Activated T-cell treated with anti-CD3 and anti-CD28 coated beads, Interleukin-2, amount 50 U/mL, for 24 hours (primary cell): ENCODE measurements around the gene RBM15B.
"Not testable (repeated sequence)": the region's sequence is repeated elsewhere in the genome, so short reads cannot be mapped to it uniquely, and the experiment has no call there.

ENCODE experiments used
- DNase-seq: peaks from one replicate; pipeline ENCODE4 v3.0.0-alpha.2; 2020
- H3K27ac Mint-ChIP-seq: 2 replicates; pipeline ENCODE4 v1.8.0; 2020; ENCODE audit warnings: mild to moderate bottlenecking, mixed read lengths
- H3K27me3 Mint-ChIP-seq: 2 replicates; pipeline ENCODE4 v1.8.0; 2020; ENCODE audit warnings: mixed read lengths
- H3K36me3 Mint-ChIP-seq: 2 replicates; pipeline ENCODE4 v1.8.0; 2020; ENCODE audit warnings: low read depth, mixed read lengths
- H3K4me1 Mint-ChIP-seq: 2 replicates; pipeline ENCODE4 v1.8.0; 2020; ENCODE audit warnings: low read depth, mixed read lengths
- H3K4me3 Mint-ChIP-seq: 2 replicates; pipeline ENCODE4 v1.8.0; 2020; ENCODE audit warnings: mild to moderate bottlenecking, moderate library complexity, mixed read lengths
- H3K9me3 Mint-ChIP-seq: 2 replicates; pipeline ENCODE4 v1.8.0; 2020; ENCODE audit warnings: mixed read lengths

Gene RBM15B

GRCh38 chr3:51368276-51368675 is 22.8 kb upstream of the RBM15B start:
- DNase-seq: peak; percentile 15
- H3K4me3 Mint-ChIP-seq, H3K36me3 Mint-ChIP-seq, H3K9me3 Mint-ChIP-seq, H3K27ac Mint-ChIP-seq, H3K4me1 Mint-ChIP-seq, H3K27me3 Mint-ChIP-seq: not testable (repeated sequence)

DNA sequence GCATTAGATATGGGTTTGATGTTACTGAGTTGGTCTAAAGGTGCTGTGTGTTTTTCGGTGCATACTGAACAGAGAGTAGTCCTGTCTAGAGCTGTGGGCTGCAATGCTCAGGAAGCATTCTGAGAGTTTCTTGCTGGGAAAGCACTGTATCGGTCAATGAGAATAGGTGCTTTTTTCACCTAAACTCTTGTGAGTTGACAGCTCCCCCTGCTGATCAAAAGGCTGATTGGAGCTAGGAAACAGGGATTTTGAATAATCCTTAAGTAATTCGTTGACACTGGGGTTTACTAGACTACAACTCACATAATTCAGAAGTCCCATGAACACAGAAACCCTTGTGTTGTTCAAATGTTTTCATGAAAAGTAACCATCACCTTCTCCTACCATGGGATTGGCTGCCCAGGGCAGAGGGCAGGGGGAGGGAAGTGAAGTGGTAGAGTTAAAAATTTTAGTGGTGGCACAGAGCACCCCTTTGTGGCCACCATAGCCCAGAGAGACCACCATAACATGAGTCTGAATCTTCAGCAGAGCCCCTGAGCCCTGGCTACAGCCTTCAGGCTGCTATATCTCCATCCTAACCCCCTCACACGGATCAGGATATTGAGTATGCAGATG is 19.0 kb upstream of the RBM15B start:
- H3K27me3 Mint-ChIP-seq: no peaks in the 10 kb centered on the region
- no peaks in the 10 kb centered on the region for H3K36me3 Mint-ChIP-seq
- peak; percentile 37 for DNase-seq
- no peaks in the 10 kb centered on the region for H3K4me1 Mint-ChIP-seq
- no peaks in the 10 kb centered on the region for H3K9me3 Mint-ChIP-seq
- no peak overlapping the region for H3K27ac Mint-ChIP-seq
- no peak overlapping the region for H3K4me3 Mint-ChIP-seq

DNA sequence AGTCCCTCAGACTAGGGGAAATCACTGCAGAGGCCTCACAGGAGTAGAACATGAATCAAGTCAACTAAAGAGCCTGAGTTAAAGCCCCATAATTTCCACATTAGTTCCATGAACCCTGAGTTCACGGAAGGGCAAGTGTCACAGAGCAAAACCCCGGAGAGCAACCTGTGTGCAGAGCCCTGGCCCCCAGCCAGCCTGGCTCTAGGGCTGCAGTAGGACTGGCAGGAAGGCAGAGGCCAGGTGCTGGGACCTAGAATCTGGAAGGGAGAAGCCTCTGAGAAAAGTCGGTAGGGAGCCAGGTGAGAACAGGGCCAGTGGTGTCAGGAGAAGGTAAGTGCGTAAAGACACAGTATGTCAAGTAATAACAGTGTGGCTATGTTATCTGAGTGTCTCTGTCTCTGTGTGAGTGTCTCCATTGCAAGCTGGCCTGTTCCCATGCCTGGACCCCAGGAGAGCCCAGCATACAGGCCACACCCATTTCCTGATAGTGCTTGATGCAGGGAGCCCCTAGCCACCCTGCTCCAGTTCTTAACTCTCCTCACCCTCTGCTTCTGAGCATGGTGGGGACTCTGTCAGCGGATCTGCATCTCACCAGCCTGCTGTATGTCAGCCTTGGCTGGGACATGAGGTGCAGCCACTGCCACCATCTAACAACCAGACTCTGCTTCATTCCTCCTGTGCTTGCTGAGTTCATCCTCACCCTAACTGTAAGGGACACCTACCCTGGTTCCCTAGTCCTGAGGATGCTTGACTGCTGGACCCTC is 17.2 kb upstream of the RBM15B start:
- DNase-seq: peak; percentile 11
- Mint-ChIP-seq H3K27me3 (no peaks in the 10 kb centered on the region), H3K36me3 (no peaks in the 10 kb centered on the region), H3K9me3 (no peaks in the 10 kb centered on the region), H3K4me3 (no peak overlapping the region), H3K27ac (no peak overlapping the region), H3K4me1 (no peaks in the 10 kb centered on the region)

- Mint-ChIP-seq H3K4me3 (no peak overlapping the region), H3K27me3 (no peaks in the 10 kb centered on the region), H3K9me3 (no peaks in the 10 kb centered on the region), H3K4me1 (peaks cover 2% of the 10 kb centered on the region), H3K36me3 (no peaks in the 10 kb centered on the region), H3K27ac (no peak overlapping the region)
- DNase-seq: peak; percentile 24
Measured at GRCh38 chr3:51374456-51374855, 16.6 kb upstream of the RBM15B start.

DNA sequence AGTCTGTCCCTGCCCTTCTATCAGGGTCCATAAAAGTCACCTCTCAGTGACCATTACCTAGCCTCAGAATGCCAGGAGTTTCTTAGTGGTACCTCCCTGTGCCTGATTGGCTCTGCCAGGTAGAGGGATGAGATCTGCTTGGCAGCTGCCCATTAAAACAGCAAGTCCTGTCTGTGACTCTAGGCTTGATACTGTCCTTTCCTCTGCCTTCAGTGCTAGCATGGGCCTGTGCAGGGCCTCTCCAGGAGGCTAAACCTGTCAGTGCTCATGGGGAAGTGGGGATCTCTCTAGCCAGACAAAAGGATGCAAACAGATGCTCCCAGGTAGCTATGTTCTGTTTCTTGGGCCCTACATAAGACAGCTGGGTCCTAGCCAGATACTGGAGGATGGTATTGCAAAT is 15.9 kb upstream of the RBM15B start:
- Mint-ChIP-seq H3K4me1 (peaks cover 2% of the 10 kb centered on the region), H3K27ac (no peak overlapping the region), H3K27me3 (no peaks in the 10 kb centered on the region), H3K9me3 (no peaks in the 10 kb centered on the region), H3K4me3 (no peak overlapping the region), H3K36me3 (no peaks in the 10 kb centered on the region)
- DNase-seq: no peak

GRCh38 chr3:51375571-51375970 is 15.5 kb upstream of the RBM15B start:
- no peaks in the 10 kb centered on the region for H3K27me3 Mint-ChIP-seq
- no peaks in the 10 kb centered on the region for H3K36me3 Mint-ChIP-seq
- H3K9me3 Mint-ChIP-seq: no peaks in the 10 kb centered on the region
- peaks cover 2% of the 10 kb centered on the region for H3K4me1 Mint-ChIP-seq
- no peak overlapping the region for H3K27ac Mint-ChIP-seq
- no peak overlapping the region for H3K4me3 Mint-ChIP-seq
- peak; percentile 16 for DNase-seq

- H3K36me3 Mint-ChIP-seq: peaks cover 4% of the 10 kb centered on the region
- DNase-seq: peak; percentile 5
- no peak overlapping the region for H3K4me3 Mint-ChIP-seq
- H3K9me3 Mint-ChIP-seq: no peaks in the 10 kb centered on the region
- no peaks in the 10 kb centered on the region for H3K27me3 Mint-ChIP-seq
- H3K27ac Mint-ChIP-seq: no peak overlapping the region
- peaks cover 4% of the 10 kb centered on the region for H3K4me1 Mint-ChIP-seq
Measured at GRCh38 chr3:51378065-51378464, 13.0 kb upstream of the RBM15B start.

- Mint-ChIP-seq H3K4me1 (peaks cover 9% of the 10 kb centered on the region), H3K27me3 (no peaks in the 10 kb centered on the region), H3K27ac (no peak overlapping the region), H3K9me3 (no peaks in the 10 kb centered on the region), H3K36me3 (peaks cover 10% of the 10 kb centered on the region), H3K4me3 (no peak overlapping the region)
- DNase-seq: peak; percentile 18
Measured at GRCh38 chr3:51378726-51379125, 12.4 kb upstream of the RBM15B start.

DNA sequence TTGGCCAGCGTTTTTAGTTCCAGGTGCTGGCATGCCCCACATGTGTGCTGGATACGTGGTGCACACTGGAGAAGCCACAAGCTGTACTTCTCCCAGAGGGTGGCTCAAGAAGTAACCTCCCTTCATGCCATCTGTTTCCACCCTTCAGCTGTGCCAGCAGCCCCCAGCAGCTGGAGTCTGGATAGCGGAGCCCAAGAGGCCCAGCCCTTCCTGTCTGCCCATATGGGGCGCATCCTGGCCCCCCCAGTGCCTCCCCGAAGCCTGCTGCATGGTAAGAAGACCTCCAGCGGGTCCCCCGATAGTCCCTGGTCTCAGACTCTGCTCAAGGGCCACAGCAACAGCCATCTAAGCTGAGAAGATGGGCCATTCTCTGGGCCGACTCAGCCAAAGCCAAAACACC is 11.8 kb upstream of the RBM15B start:
- H3K4me1 Mint-ChIP-seq: peaks cover 14% of the 10 kb centered on the region
- no peak overlapping the region for H3K27ac Mint-ChIP-seq
- no peaks in the 10 kb centered on the region for H3K27me3 Mint-ChIP-seq
- DNase-seq: peak; percentile 26
- no peaks in the 10 kb centered on the region for H3K9me3 Mint-ChIP-seq
- peaks cover 16% of the 10 kb centered on the region for H3K36me3 Mint-ChIP-seq
- no peak overlapping the region for H3K4me3 Mint-ChIP-seq

DNA sequence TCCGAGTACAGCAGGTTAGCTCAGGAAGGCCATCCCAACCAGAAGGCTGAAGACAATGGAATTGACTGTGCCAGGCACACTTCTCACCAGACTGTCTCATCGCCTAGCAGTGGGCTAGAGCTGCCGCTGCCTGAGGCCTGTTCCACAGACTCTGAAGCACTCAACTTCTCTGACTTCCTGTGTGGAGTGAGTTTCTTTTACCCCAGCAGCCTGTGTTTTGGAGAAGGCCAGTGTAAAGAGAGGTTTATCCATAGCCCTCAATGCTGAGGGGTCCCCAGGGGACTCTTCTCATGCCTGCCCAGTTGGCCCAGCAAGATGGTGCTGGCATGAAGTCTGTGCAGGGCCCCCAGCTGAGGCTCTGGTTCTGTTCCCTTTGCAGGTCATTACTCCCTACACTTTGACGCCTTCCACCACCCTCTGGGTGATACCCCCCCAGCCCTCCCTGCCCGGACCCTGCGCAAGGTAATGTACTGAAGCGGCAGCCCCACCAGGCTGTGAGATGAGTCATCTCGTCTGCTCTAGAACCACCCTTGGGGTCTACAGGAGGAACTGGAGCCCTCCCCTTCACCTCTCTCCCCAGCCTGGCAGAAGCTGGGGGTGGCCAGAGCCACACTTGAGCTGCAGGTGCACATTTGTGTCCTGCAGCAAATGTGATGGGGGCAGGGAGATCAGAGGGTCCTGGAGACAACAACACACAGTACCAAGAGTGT is 11.2 kb upstream of the RBM15B start:
- Mint-ChIP-seq H3K27me3 (no peaks in the 10 kb centered on the region), H3K4me1 (peaks cover 14% of the 10 kb centered on the region), H3K4me3 (no peak overlapping the region), H3K9me3 (no peaks in the 10 kb centered on the region), H3K36me3 (peaks cover 22% of the 10 kb centered on the region), H3K27ac (no peak overlapping the region)
- DNase-seq: peak; percentile 28

GRCh38 chr3:51380601-51381332 is 10.3 kb upstream of the RBM15B start:
- H3K27ac Mint-ChIP-seq: no peak overlapping the region
- no peaks in the 10 kb centered on the region for H3K9me3 Mint-ChIP-seq
- peak; percentile 17 for DNase-seq
- H3K4me3 Mint-ChIP-seq: no peak overlapping the region
- H3K27me3 Mint-ChIP-seq: no peaks in the 10 kb centered on the region
- peaks cover 14% of the 10 kb centered on the region for H3K4me1 Mint-ChIP-seq
- H3K36me3 Mint-ChIP-seq: peaks cover 28% of the 10 kb centered on the region

DNA sequence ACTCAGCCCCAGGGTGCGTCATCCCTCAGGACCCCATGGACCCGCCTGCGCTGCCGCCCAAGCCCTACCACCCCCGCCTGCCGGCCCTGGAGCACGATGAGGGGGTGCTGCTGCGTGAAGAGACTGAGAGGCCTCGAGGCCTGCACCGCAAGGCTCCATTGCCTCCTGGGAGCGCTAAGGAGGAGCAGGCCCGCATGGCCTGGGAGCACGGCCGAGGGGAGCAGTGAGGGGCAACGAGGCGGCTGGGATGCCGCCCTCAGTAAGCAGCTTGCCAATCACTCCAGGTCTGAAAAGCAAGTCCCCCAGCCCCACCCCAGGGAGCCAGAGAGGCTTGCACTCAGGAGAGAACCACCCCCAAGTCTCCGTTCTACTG is 9.8 kb upstream of the RBM15B start:
- H3K9me3 Mint-ChIP-seq: no peaks in the 10 kb centered on the region
- no peak overlapping the region for H3K27ac Mint-ChIP-seq
- H3K4me3 Mint-ChIP-seq: no peak overlapping the region

GRCh38 chr3:51382076-51382745 is 8.9 kb upstream of the RBM15B start:
- H3K4me1 Mint-ChIP-seq: peaks cover 25% of the 10 kb centered on the region
- no peaks in the 10 kb centered on the region for H3K27me3 Mint-ChIP-seq
- H3K9me3 Mint-ChIP-seq: no peaks in the 10 kb centered on the region
- DNase-seq: peak; percentile 30
- H3K4me3 Mint-ChIP-seq: no peak overlapping the region
- H3K27ac Mint-ChIP-seq: no peak overlapping the region
- H3K36me3 Mint-ChIP-seq: peaks cover 43% of the 10 kb centered on the region

More for the DNA sequence above, 9.8 kb upstream of the RBM15B start:
- peak; percentile 14 for DNase-seq
- no peaks in the 10 kb centered on the region for H3K27me3 Mint-ChIP-seq
- peaks cover 34% of the 10 kb centered on the region for H3K36me3 Mint-ChIP-seq
- H3K4me1 Mint-ChIP-seq: peaks cover 17% of the 10 kb centered on the region

- H3K4me1 Mint-ChIP-seq: peaks cover 32% of the 10 kb centered on the region
- H3K27ac Mint-ChIP-seq: peak overlapping the region; percentile 99
- peak overlapping the region; percentile 100 for H3K4me3 Mint-ChIP-seq
- DNase-seq: peak; percentile 17
- H3K9me3 Mint-ChIP-seq: no peaks in the 10 kb centered on the region
- peaks cover 51% of the 10 kb centered on the region for H3K36me3 Mint-ChIP-seq
- no peaks in the 10 kb centered on the region for H3K27me3 Mint-ChIP-seq
Measured at GRCh38 chr3:51382947-51383578, 8.0 kb upstream of the RBM15B start.
